Testis (tissue), 2 donors: ENCODE results near the gene ZNF423.

ENCODE experiments used
- CTCF ChIP-seq, 3 experiments: fragments of 450-650 bp in 2 of 3; fragments of 200-600 bp in 1 of 3; sonication (generic) in 1 of 3; IDR thresholded peaks; one replicate each; pipeline ENCODE4 v1.5.1; 2016 to 2019; ENCODE audit warnings: antibody characterized with exemption in 3 of 3, mild to moderate bottlenecking in 2 of 3, moderate library complexity in 1 of 3
- POLR2A ChIP-seq: fragments of 450-650 bp; IDR thresholded peaks from one replicate; pipeline ENCODE4 v1.6.1; 2017; ENCODE audit warnings: antibody characterized with exemption, mild to moderate bottlenecking, moderate library complexity

- no peak for TF ChIP-seq CTCF (IDR thresholded peaks at IDR 0.05)
- no peak for TF ChIP-seq POLR2A
These were observed 167.7 kb downstream of the ZNF423 start for GRCh38 chr16:49688036-49688697.
